Epithelial cell of proximal tubule (primary cell): Measurements from ENCODE around the gene SBNO2. TPM values are rescaled to one million over a fixed set of nuclear protein-coding genes. Genes with fewer than 3 reads are reported as not detected.

Source experiments
- DNase-seq: peaks from one replicate; pipeline ENCODE4 v3.0.0-alpha.2; 2011; ENCODE audit warnings: low read depth
- H3K4me3 ChIP-seq: 2 replicates; pipeline ENCODE4 v1.5.1; 2011; ENCODE audit warnings: low read depth, mild to moderate bottlenecking, low read length
- total RNA-seq: library from RNA; depleted of rRNA; stranded (reverse); fragments of >200 nt; gene quantifications from 2 replicates; pipeline ENCODE4 v1.2.3, GENCODE V29; 2015
- TF ChIP-seq, protein P1 (sequence below): conservative IDR thresholded peaks from 2 replicates; pipeline ENCODE4 v1.5.1; 2012; ENCODE audit warnings: low read depth, mild to moderate bottlenecking, low read length

Gene SBNO2
- total RNA-seq, 1 donor from 2014 or later = 56.2 TPM

DNA sequence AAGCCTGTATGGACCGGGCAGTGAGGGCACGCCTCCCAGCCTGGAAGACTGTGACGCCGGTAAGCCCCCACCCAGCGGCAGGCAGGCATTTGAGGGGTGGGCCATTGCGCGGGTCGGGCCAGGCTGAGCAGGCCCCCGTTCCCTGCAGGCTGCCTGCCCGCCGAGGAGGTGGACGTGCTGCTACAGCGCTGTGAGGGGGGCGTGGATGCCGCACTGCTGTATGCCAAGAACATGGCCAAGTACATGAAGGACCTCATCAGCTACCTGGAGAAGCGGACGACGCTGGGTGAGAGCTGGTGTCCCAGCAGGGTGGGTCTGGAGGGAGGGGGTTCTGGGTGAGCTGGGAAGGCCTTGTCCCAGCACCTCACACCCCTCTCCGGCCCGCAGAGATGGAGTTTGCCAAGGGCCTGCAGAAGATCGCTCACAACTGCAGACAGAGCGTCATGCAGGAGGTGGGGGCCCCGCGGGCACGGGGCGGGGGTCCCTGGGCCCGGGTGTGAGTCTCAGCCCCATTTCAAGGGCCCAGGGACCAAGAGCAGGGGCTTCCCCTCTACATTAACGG, 100.0 kb downstream of the SBNO2 start:
- TF ChIP-seq, protein P1, sequence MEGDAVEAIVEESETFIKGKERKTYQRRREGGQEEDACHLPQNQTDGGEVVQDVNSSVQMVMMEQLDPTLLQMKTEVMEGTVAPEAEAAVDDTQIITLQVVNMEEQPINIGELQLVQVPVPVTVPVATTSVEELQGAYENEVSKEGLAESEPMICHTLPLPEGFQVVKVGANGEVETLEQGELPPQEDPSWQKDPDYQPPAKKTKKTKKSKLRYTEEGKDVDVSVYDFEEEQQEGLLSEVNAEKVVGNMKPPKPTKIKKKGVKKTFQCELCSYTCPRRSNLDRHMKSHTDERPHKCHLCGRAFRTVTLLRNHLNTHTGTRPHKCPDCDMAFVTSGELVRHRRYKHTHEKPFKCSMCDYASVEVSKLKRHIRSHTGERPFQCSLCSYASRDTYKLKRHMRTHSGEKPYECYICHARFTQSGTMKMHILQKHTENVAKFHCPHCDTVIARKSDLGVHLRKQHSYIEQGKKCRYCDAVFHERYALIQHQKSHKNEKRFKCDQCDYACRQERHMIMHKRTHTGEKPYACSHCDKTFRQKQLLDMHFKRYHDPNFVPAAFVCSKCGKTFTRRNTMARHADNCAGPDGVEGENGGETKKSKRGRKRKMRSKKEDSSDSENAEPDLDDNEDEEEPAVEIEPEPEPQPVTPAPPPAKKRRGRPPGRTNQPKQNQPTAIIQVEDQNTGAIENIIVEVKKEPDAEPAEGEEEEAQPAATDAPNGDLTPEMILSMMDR = no peak
- H3K4me3 ChIP-seq = no peak overlapping the region
- no peak for DNase-seq

- DNase-seq = no peak
- TF ChIP-seq, protein P1 = no peak
- H3K4me3 ChIP-seq = no peak overlapping the region
Observed at GRCh38 chr19:1073063-1073955, 100.8 kb downstream of the SBNO2 start.

DNA sequence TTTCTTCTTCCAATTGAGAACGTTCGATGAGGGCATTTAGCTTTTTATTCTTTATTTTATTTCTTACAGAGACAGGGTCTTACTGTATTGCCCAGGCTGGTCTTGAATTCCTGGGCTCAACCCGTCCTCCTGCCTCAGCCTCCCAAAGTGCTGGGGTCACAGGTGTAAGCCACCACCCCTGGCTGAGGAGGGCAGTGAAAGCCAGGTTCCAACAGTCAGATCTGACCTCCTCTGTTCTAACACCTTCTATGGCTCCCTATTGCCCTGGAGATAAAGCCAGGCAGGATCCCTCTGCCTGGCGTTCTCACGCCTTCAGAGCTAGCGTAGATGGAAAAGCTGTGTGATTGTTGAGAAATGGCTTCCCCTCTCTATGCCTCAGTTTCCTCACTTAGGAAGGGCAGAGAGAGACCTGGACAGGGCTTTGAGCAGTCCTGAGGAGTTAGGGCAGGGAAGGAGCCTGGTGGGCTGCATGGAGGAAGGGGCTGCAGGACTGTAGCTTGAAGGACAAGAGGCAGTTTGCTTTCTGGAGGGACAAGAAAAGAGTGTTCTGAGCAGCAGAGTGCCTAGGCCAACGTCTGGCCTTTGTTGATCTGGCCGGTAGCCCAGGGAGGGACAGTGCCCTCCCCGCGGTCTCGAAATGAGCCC, 101.6 kb downstream of the SBNO2 start:
- DNase-seq = no peak
- H3K4me3 ChIP-seq = no peak overlapping the region
- TF ChIP-seq, protein P1 = no peak

DNA sequence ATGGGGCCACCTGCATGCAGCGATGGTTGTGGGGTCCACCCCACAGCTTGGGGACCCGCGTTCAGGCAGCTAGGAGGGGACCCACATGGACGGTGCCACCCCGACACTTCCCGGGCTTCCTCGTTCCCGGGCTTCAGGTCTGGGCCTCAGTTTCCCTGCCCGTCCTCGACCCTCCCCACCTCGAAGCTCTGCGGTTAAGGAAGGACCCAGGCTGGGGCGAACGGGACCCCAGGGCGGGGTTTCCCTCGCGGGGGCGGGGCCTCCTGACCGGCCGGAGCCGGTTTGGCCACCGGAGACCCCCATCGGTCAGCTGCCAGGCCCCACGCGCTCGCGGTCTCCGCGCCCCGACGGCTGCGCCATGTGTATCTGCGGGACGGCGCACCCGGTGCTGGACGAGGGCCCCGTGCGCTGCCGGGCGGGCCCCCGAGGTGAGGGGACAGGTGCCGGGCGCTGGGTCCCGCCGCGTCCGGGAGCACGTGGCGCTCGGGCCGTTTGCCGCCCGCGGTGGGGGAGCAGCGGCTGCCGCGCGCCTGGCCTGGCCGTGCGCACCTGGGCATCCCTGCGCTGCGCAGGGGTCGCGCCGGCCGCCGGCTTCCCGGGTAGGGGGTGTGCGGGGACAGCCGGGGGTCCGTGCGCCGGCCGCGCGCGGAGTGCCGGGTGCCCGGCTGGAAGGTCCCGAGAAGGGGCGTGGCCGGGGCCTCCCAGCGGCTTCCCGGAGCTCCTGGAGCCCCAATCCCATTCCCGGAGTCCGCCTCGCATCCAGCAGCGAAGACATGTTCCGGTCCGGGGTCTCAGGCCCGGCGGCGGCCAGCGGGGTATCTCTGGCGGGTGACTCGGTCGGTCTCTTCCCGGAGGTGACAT, 102.9 kb downstream of the SBNO2 start:
- no peak for DNase-seq
- H3K4me3 ChIP-seq = no peak overlapping the region
- TF ChIP-seq, protein P1 = no peak

DNA sequence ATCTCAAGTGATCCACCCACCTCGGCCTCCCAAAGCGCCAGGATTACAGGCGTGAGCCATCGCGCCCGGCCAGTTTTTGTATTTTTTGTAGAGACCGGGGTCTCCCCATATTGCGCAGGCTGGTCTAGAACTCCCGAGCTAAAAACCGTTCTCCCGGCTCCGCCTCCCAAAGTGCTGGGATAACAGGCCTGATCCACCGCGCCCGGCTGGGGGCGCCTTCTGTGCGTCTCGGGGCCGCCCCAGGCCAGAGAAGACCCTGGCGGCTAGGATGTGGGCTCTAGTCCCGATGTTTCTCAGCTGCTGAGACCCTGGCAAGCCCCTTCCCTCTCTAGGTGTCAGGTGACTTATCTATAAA, 103.5 kb downstream of the SBNO2 start:
- no peak overlapping the region for H3K4me3 ChIP-seq
- no peak for DNase-seq
- TF ChIP-seq, protein P1 = peak; percentile 15

DNA sequence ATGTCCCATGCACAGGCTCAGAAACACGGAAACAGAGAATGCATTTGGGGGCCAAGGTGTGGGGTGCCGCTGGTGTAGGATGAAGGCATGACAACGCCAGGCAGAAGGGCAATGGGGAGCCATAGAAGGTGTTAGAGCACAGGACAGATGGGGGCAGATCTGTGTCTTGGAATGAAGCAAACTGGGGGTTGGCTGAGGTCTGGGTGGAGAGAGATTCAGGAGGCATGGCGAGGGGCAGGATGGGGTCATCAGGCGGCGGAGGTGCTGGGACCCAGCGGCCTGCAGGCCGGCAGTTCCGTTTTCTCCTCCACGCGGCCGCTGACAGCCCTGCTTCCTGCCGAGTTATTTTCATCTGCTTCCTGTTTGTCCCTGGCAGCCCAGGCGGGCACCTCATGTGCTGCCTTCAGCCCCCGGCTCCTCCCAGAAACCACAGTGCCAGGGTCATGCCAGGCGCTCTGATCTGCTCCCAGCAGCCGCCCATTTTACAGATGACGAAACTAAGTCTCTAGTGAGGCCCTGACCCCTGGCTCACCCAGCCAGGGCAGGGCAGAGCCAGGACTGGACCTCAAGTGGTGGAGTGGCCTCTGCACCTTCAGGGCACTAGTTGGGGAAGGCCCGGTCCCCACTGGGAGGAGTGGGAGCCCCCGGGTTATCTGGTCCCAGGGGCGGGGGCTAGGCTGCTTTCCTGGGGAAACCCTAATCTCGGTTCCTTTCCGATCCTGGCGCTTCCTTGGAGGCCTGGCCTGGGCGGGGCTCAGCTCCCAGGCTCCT, 104.9 kb downstream of the SBNO2 start:
- no peak for DNase-seq
- H3K4me3 ChIP-seq = no peak overlapping the region
- TF ChIP-seq, protein P1 = no peak
